ENCODE measurements around the gene TUBB1.

TUBB1 gene

DNA sequence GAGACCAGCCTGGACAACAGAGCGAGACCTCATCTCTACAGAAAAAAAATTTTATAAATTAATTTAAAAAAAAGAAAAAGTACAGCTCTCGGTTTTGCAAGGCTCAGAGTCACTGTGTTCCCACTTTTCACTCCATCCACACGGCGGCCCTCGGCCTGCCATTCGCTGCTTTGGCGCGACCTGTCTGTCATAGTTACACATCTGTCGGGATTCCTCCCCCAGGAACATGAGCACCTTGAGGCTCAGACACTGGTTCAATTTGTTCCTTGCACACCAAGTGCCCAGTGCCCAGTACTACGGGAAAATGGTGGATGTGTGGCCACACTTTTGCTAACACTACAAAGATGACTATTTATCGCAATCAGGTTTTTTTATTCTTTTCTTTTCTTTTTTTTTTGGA is 20.6 kb upstream of the TUBB1 start:
- H3K9me3 ChIP-seq (ENCODE audit: insufficient read depth, low read length): no peaks in the 10 kb centered on the region
- no peak overlapping the region for H3K27ac ChIP-seq (ENCODE audit: low read depth, low read length)
- no peaks in the 10 kb centered on the region for H3K27me3 ChIP-seq (ENCODE audit: low read length)
- H3K36me3 ChIP-seq (ENCODE audit: low read length): peaks cover 10% of the 10 kb centered on the region
- H3K9me2 ChIP-seq (replicated peaks; ENCODE audit: insufficient read depth, low read length): no peaks in the 10 kb centered on the region
- H3F3A ChIP-seq (ENCODE audit: insufficient read depth): peaks cover 26% of the 10 kb centered on the region
- no peak overlapping the region for H3K4me3 ChIP-seq (ENCODE audit: insufficient read depth, low read length, poor library complexity, severe bottlenecking)
- no peaks in the 10 kb centered on the region for H4K20me1 ChIP-seq (ENCODE audit: low read depth, low read length)
- TF ChIP-seq, protein P1, sequence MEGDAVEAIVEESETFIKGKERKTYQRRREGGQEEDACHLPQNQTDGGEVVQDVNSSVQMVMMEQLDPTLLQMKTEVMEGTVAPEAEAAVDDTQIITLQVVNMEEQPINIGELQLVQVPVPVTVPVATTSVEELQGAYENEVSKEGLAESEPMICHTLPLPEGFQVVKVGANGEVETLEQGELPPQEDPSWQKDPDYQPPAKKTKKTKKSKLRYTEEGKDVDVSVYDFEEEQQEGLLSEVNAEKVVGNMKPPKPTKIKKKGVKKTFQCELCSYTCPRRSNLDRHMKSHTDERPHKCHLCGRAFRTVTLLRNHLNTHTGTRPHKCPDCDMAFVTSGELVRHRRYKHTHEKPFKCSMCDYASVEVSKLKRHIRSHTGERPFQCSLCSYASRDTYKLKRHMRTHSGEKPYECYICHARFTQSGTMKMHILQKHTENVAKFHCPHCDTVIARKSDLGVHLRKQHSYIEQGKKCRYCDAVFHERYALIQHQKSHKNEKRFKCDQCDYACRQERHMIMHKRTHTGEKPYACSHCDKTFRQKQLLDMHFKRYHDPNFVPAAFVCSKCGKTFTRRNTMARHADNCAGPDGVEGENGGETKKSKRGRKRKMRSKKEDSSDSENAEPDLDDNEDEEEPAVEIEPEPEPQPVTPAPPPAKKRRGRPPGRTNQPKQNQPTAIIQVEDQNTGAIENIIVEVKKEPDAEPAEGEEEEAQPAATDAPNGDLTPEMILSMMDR (IDR thresholded peaks at IDR 0.05; ENCODE audit: insufficient read depth, low read length, poor library complexity, severe bottlenecking): no peak
- TF ChIP-seq EZH2phosphoT487 (conservative IDR thresholded peaks at IDR 0.05; ENCODE audit: low read length): no peak
- H3K9ac ChIP-seq (ENCODE audit: low read length): no peak overlapping the region
- H3K79me2 ChIP-seq (ENCODE audit: insufficient read depth, low read length): peaks cover 7% of the 10 kb centered on the region
- H2AFZ ChIP-seq (ENCODE audit: low read depth, low read length, severe bottlenecking): no peak overlapping the region
- H3K4me2 ChIP-seq (ENCODE audit: low read depth, low read length, poor library complexity, severe bottlenecking): no peak overlapping the region

DNA sequence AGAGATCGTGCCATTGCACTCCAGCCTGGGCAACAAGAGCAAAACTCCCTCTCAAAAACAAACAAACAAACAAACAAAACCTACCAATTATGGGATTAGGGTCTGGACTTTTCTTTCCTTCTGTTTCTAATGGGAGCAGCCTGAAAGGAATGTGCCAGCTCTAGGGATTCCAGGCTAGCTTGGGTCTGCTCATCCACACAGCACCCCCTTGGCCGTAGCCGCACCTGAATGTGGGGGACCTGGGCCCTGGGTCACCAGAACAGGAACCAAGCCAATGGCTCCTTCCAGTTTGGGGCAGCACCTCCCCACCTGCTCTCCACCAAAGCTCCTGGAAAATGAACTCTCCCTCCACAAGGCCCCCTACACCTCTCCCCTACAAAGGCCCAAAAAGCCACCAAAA is 18.9 kb upstream of the TUBB1 start:
- peaks cover 10% of the 10 kb centered on the region for H3K36me3 ChIP-seq (ENCODE audit: low read length)
- H3K4me3 ChIP-seq (ENCODE audit: insufficient read depth, low read length, poor library complexity, severe bottlenecking): no peak overlapping the region
- H2AFZ ChIP-seq (ENCODE audit: low read depth, low read length, severe bottlenecking): no peak overlapping the region

DNA sequence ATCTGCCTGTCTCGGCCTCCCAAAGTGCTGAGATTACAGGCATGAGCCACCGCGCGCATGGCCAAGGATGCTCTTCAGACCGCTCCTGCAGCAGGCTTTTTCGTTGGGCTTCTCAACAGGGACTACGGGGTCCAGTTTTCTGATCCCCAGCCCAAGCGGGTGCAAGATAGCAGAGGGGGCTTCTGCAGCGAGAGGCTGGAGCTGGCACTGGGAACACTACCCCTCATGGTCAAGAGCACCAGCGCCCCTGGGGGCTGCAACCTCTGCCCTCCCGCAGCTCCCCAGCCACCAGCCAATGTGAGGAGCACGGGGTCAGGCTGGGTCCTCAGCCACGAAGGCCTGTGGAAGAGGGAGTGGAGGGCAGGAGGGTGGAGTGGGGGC is 18.2 kb upstream of the TUBB1 start:
- TF ChIP-seq, protein P1 (IDR thresholded peaks at IDR 0.05; ENCODE audit: insufficient read depth, low read length, poor library complexity, severe bottlenecking): no peak
- no peak for TF ChIP-seq EZH2phosphoT487 (conservative IDR thresholded peaks at IDR 0.05; ENCODE audit: low read length)
- no peaks in the 10 kb centered on the region for H3K9me3 ChIP-seq (ENCODE audit: insufficient read depth, low read length)
- H3K4me2 ChIP-seq (ENCODE audit: low read depth, low read length, poor library complexity, severe bottlenecking): no peak overlapping the region
- H3K4me3 ChIP-seq (ENCODE audit: insufficient read depth, low read length, poor library complexity, severe bottlenecking): no peak overlapping the region
- H3K27ac ChIP-seq (ENCODE audit: low read depth, low read length): no peak overlapping the region
- peaks cover 9% of the 10 kb centered on the region for H3K36me3 ChIP-seq (ENCODE audit: low read length)
- H3K27me3 ChIP-seq (ENCODE audit: low read length): no peaks in the 10 kb centered on the region
- peaks cover 6% of the 10 kb centered on the region for H3F3A ChIP-seq (ENCODE audit: insufficient read depth)
- H3K79me2 ChIP-seq (ENCODE audit: insufficient read depth, low read length): peaks cover 25% of the 10 kb centered on the region
- no peaks in the 10 kb centered on the region for H3K9me2 ChIP-seq (replicated peaks; ENCODE audit: insufficient read depth, low read length)
- H3K9ac ChIP-seq (ENCODE audit: low read length): no peak overlapping the region
- no peak overlapping the region for H2AFZ ChIP-seq (ENCODE audit: low read depth, low read length, severe bottlenecking)
- H4K20me1 ChIP-seq (ENCODE audit: low read depth, low read length): 0 out of 2 replicates have a peak, but pooled peaks cover 3% of the 10 kb centered on the region

More for the DNA sequence above, 18.9 kb upstream of the TUBB1 start:
- no peak overlapping the region for H3K27ac ChIP-seq (ENCODE audit: low read depth, low read length)
- H3K9me2 ChIP-seq (replicated peaks; ENCODE audit: insufficient read depth, low read length): no peaks in the 10 kb centered on the region
- H3K79me2 ChIP-seq (ENCODE audit: insufficient read depth, low read length): peaks cover 18% of the 10 kb centered on the region
- H4K20me1 ChIP-seq (ENCODE audit: low read depth, low read length): 0 out of 2 replicates have a peak, but pooled peaks cover 3% of the 10 kb centered on the region
- peaks cover 13% of the 10 kb centered on the region for H3F3A ChIP-seq (ENCODE audit: insufficient read depth)
- no peak overlapping the region for H3K9ac ChIP-seq (ENCODE audit: low read length)
- no peaks in the 10 kb centered on the region for H3K27me3 ChIP-seq (ENCODE audit: low read length)
- no peak overlapping the region for H3K4me2 ChIP-seq (ENCODE audit: low read depth, low read length, poor library complexity, severe bottlenecking)
- TF ChIP-seq, protein P1 (IDR thresholded peaks at IDR 0.05; ENCODE audit: insufficient read depth, low read length, poor library complexity, severe bottlenecking): no peak
- TF ChIP-seq EZH2phosphoT487 (conservative IDR thresholded peaks at IDR 0.05; ENCODE audit: low read length): no peak
- H3K9me3 ChIP-seq (ENCODE audit: insufficient read depth, low read length): no peaks in the 10 kb centered on the region

All from SU-DHL-6 (cell line).